ENCODE results near the gene VRK3. TPM values are rescaled to one million over a fixed set of nuclear protein-coding genes. Genes with fewer than 3 reads are reported as not detected.
"Not testable (repeated sequence)": the region's sequence is repeated elsewhere in the genome, so short reads cannot be mapped to it uniquely, and the experiment has no call there.

VRK3 gene, protein sequence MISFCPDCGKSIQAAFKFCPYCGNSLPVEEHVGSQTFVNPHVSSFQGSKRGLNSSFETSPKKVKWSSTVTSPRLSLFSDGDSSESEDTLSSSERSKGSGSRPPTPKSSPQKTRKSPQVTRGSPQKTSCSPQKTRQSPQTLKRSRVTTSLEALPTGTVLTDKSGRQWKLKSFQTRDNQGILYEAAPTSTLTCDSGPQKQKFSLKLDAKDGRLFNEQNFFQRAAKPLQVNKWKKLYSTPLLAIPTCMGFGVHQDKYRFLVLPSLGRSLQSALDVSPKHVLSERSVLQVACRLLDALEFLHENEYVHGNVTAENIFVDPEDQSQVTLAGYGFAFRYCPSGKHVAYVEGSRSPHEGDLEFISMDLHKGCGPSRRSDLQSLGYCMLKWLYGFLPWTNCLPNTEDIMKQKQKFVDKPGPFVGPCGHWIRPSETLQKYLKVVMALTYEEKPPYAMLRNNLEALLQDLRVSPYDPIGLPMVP
- 27.6 TPM for total RNA-seq

GRCh38 chr19:50025022-50025793, at the start of gene VRK3:
VRK3 (minus strand) TSS chr19:50025372; CDS start chr19:50016162, 9,210 bp downstream.
- Histone ChIP-seq H3K36me3 (peaks cover 4 to 12% of the 10 kb centered on the region in 2 donors), H3K4me1 (peaks cover 15 to 22% of the 10 kb centered on the region in 2 donors), H3K9me3 (no peaks in the 10 kb centered on the region), H3K27me3 (no peaks in the 10 kb centered on the region), H3K27ac (peak within 1 kb of the TSS; percentile 87 to 94), H3K4me3 (peak within 1 kb of the TSS; percentile 84 to 95)
- peak; percentile 99 to 100 for DNase-seq (ENCODE audit: low spot score in 2 of 2)
- intact Hi-C loops (cut with DNase I), result loop anchor here (1.0 to 10.0 kb wide), 6 partner anchors 21 to 780 kb away; partner anchors contain the start of genes ASPDH and JOSD2
- TF ChIP-seq CTCF (IDR thresholded peaks at IDR 0.05), result peak in 1 of 3 experiments; percentile 23

- DNase-seq (ENCODE audit: low spot score in 2 of 2); H3K4me3 ChIP-seq; H3K9me3 ChIP-seq; intact Hi-C loops (cut with DNase I); H3K27me3 ChIP-seq; H3K4me1 ChIP-seq; H3K36me3 ChIP-seq; H3K27ac ChIP-seq: not testable (repeated sequence)
Measured at GRCh38 chr19:50068382-50068781, 43.2 kb upstream of the VRK3 start.

DNA sequence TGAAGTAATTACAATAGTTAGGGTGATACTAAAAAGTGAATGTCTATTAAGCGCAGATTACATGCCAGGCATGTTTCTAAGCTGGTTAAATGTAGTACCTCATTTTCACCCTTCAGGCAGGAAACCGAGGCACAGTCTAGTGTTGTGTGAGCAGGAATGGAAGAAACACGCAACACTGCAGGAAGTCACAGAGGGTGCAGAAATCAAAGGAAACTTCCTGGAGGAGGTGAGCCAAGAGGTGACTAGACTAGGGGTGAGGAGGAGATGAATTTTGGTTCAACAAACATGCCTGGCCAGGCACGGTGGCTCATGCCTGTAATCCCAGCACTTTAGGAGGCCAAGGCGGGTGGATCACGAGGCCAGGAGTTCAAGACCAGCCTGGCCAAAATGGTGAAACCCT, 42.4 kb upstream of the VRK3 start:
- Histone ChIP-seq H3K27me3 (no peaks in the 10 kb centered on the region), H3K27ac (no peak overlapping the region), H3K36me3 (no peaks in the 10 kb centered on the region), H3K9me3 (no peaks in the 10 kb centered on the region), H3K4me1 (no peaks in the 10 kb centered on the region), H3K4me3 (no peak overlapping the region)
- intact Hi-C loops (cut with DNase I), result no loop called here
- TF ChIP-seq CTCF (IDR thresholded peaks at IDR 0.05), result no peak
- no peak for DNase-seq (ENCODE audit: low spot score in 2 of 2)

DNA sequence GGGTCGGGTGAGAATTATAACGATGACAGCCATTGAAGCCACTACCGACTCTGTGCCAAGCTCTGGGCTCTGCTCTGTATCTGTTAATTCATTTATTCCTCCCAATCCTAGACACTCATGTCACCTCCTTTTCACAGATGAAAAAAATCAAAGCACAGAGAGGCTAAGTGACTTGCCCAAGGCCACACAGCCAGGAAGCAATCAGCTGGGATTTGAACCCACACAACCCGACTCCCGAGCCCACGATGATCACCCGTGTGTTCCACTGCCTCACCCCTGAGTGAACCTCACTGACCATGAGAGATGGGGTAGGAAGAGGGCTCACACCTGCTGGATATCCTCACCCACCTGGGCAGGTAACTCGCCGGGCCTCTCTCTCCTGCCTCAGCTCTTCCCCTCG, 40.8 kb upstream of the VRK3 start:
- no peaks in the 10 kb centered on the region for H3K9me3 ChIP-seq
- H3K4me1 ChIP-seq, result no peaks in the 10 kb centered on the region
- H3K27me3 ChIP-seq, result no peaks in the 10 kb centered on the region
- TF ChIP-seq CTCF (IDR thresholded peaks at IDR 0.05), result no peak
- intact Hi-C loops (cut with DNase I), result no loop called here
- H3K36me3 ChIP-seq, result no peaks in the 10 kb centered on the region
- DNase-seq (ENCODE audit: low spot score in 2 of 2), result no peak
- H3K27ac ChIP-seq, result no peak overlapping the region
- H3K4me3 ChIP-seq, result no peak overlapping the region

GRCh38 chr19:50061650-50062049, 36.5 kb upstream of the VRK3 start:
- no peak overlapping the region for H3K27ac ChIP-seq
- peaks cover 19 to 21% of the 10 kb centered on the region in 2 donors for H3K9me3 ChIP-seq
- H3K4me3 ChIP-seq, result no peak overlapping the region
- no peak for TF ChIP-seq CTCF (IDR thresholded peaks at IDR 0.05)
- H3K4me1 ChIP-seq, result no peaks in the 10 kb centered on the region
- no peak for DNase-seq (ENCODE audit: low spot score in 2 of 2)
- no peaks in the 10 kb centered on the region for H3K27me3 ChIP-seq
- H3K36me3 ChIP-seq, result no peaks in the 10 kb centered on the region
- intact Hi-C loops (cut with DNase I), result no loop called here

- H3K36me3 ChIP-seq, result no peaks in the 10 kb centered on the region
- intact Hi-C loops (cut with DNase I), result no loop called here
- H3K4me1 ChIP-seq, result no peaks in the 10 kb centered on the region
- no peak overlapping the region for H3K27ac ChIP-seq
- TF ChIP-seq CTCF (IDR thresholded peaks at IDR 0.05), result no peak
- H3K27me3 ChIP-seq, result no peaks in the 10 kb centered on the region
- peaks cover 19 to 21% of the 10 kb centered on the region in 2 donors for H3K9me3 ChIP-seq
- no peak for DNase-seq (ENCODE audit: low spot score in 2 of 2)
- no peak overlapping the region for H3K4me3 ChIP-seq
Measured at GRCh38 chr19:50060107-50060506, 34.9 kb upstream of the VRK3 start.
